ENCODE measurements around the gene EGFL8. TPM values are rescaled to one million over a fixed set of nuclear protein-coding genes. Genes with fewer than 3 reads are reported as not detected.
A peak's percentile ranks its signal among the peaks of the same experiment; 100 is the strongest.
"Not testable (repeated sequence)": the region's sequence is repeated elsewhere in the genome, so short reads cannot be mapped to it uniquely, and the experiment has no call there.

EGFL8 gene
- total and polyA plus RNA-seq, 7 donors = 2.3 to 24.4 (median 13.8) TPM

- Histone ChIP-seq H3K4me3 (no peak overlapping the region), H3K4me1 (no peaks in the 10 kb centered on the region), H3K27me3 (peaks cover 0 to 6% (median 0%) of the 10 kb centered on the region in 3 donors), H3K27ac (no peak overlapping the region), H3K36me3 (no peaks in the 10 kb centered on the region), H3K9me3 (no peaks in the 10 kb centered on the region)
- intact Hi-C loops (cut with DNase I) = no loop called here
- DNase-seq = no peak
- WGBS, 2 donors = 89 to 94% methylated on average over 3 of the region's 3 CpGs
- TF ChIP-seq EP300 (IDR thresholded peaks at IDR 0.05) (no peak), POLR2A (IDR thresholded peaks at IDR 0.05) (no peak), POLR2AphosphoS5 (IDR thresholded peaks at IDR 0.05) (no peak), CTCF (IDR thresholded peaks at IDR 0.05) (no peak)
These were observed 39.9 kb downstream of the EGFL8 start for GRCh38 chr6:32204268-32204715.

- no peak for TF ChIP-seq CTCF (IDR thresholded peaks at IDR 0.05)
- TF ChIP-seq EP300 (IDR thresholded peaks at IDR 0.05) = no peak
- no peak for TF ChIP-seq POLR2A (IDR thresholded peaks at IDR 0.05)
- TF ChIP-seq POLR2AphosphoS5 (IDR thresholded peaks at IDR 0.05) = no peak
- intact Hi-C loops (cut with DNase I) = no loop called here
- Histone ChIP-seq H3K4me3 (no peak overlapping the region), H3K27me3 (no peaks in the 10 kb centered on the region), H3K36me3 (no peaks in the 10 kb centered on the region), H3K4me1 (no peaks in the 10 kb centered on the region), H3K27ac (no peak overlapping the region), H3K9me3 (no peaks in the 10 kb centered on the region)
- 74 to 85% methylated on average over 1 of the region's 1 CpG for WGBS, 2 donors
- DNase-seq = no peak
These were observed 44.6 kb downstream of the EGFL8 start for GRCh38 chr6:32208996-32209395.

- Histone ChIP-seq H3K36me3 (no peaks in the 10 kb centered on the region), H3K4me1 (no peaks in the 10 kb centered on the region), H3K4me3 (no peak overlapping the region), H3K27ac (no peak overlapping the region), H3K27me3 (no peaks in the 10 kb centered on the region), H3K9me3 (no peaks in the 10 kb centered on the region)
- TF ChIP-seq POLR2AphosphoS5 (IDR thresholded peaks at IDR 0.05) = no peak
- intact Hi-C loops (cut with DNase I) = no loop called here
- peak; percentile 24 for DNase-seq
- 79 to 86% methylated on average over 5 of the region's 5 CpGs for WGBS, 2 donors
These were observed 45.8 kb downstream of the EGFL8 start for GRCh38 chr6:32210191-32210601.

- H3K36me3 ChIP-seq; H3K27me3 ChIP-seq; H3K27ac ChIP-seq; H3K4me1 ChIP-seq; H3K9me3 ChIP-seq; H3K4me3 ChIP-seq; DNase-seq; intact Hi-C loops (cut with DNase I): not testable (repeated sequence)
- 87 to 88% methylated on average over 4 of the region's 4 CpGs for WGBS, 2 donors
These were observed 47.0 kb downstream of the EGFL8 start for GRCh38 chr6:32211432-32211831.

GRCh38 chr6:32212076-32212760 is 47.8 kb downstream of the EGFL8 start:
- intact Hi-C loops (cut with DNase I) = no loop called here
- H3K4me3 ChIP-seq = no peak overlapping the region
- H3K27ac ChIP-seq = no peak overlapping the region
- no peaks in the 10 kb centered on the region for H3K27me3 ChIP-seq
- TF ChIP-seq POLR2AphosphoS5 (IDR thresholded peaks at IDR 0.05) (no peak), POLR2A (IDR thresholded peaks at IDR 0.05) (no peak), EP300 (IDR thresholded peaks at IDR 0.05) (no peak), CTCF (IDR thresholded peaks at IDR 0.05) (no peak)
- no peaks in the 10 kb centered on the region for H3K9me3 ChIP-seq
- H3K36me3 ChIP-seq = no peaks in the 10 kb centered on the region
- peak; percentile 36 for DNase-seq
- H3K4me1 ChIP-seq = no peaks in the 10 kb centered on the region
- WGBS, 2 donors = 82 to 84% methylated on average over 12 of the region's 12 CpGs

- TF ChIP-seq CTCF (IDR thresholded peaks at IDR 0.05) = no peak
- no peak for TF ChIP-seq EP300 (IDR thresholded peaks at IDR 0.05)
- TF ChIP-seq POLR2AphosphoS5 (IDR thresholded peaks at IDR 0.05) = no peak
- TF ChIP-seq POLR2A (IDR thresholded peaks at IDR 0.05) = no peak
- Histone ChIP-seq H3K9me3 (no peaks in the 10 kb centered on the region), H3K27ac (no peak overlapping the region), H3K4me3 (no peak overlapping the region), H3K36me3 (no peaks in the 10 kb centered on the region), H3K4me1 (no peaks in the 10 kb centered on the region), H3K27me3 (no peaks in the 10 kb centered on the region)
- DNase-seq = peak; percentile 38
- 87 to 92% methylated on average over 6 of the region's 6 CpGs for WGBS, 2 donors
- intact Hi-C loops (cut with DNase I) = no loop called here
These were observed 49.3 kb downstream of the EGFL8 start for GRCh38 chr6:32213649-32214048.
